ENCODE data around the gene CCL25.

The CCL25 gene

GRCh38 chr19:8046569-8047165 lies 5.9 kb upstream of the CCL25 start:
- DNase-seq = no peak

GRCh38 chr19:8050274-8051096 lies 2.1 kb upstream of the CCL25 start:
- peak; percentile 95 for DNase-seq

GRCh38 chr19:8054169-8054568 lies 1.6 kb downstream of the CCL25 start:
- no peak for DNase-seq

GRCh38 chr19:8056533-8056932 lies 4.0 kb downstream of the CCL25 start:
- DNase-seq = no peak

GRCh38 chr19:8057545-8058270 lies 5.1 kb downstream of the CCL25 start:
- DNase-seq = no peak

- DNase-seq = no peak
Measured at GRCh38 chr19:8064911-8065874, 12.6 kb downstream of the CCL25 start.

GRCh38 chr19:8065875-8066261 lies 13.3 kb downstream of the CCL25 start:
- no peak for DNase-seq

GRCh38 chr19:8069096-8069973 lies 16.8 kb downstream of the CCL25 start:
- no peak for DNase-seq

- no peak for DNase-seq
Measured at GRCh38 chr19:8071912-8072311, 19.4 kb downstream of the CCL25 start.

GRCh38 chr19:8074501-8074900 lies 21.9 kb downstream of the CCL25 start:
- no peak for DNase-seq

GRCh38 chr19:8075158-8076074 lies 22.9 kb downstream of the CCL25 start:
- DNase-seq = no peak

- no peak for DNase-seq
Measured at GRCh38 chr19:8079988-8080387, 27.4 kb downstream of the CCL25 start.

- no peak for DNase-seq
Measured at GRCh38 chr19:8080832-8081231, 28.3 kb downstream of the CCL25 start.

- DNase-seq = no peak
Measured at GRCh38 chr19:8081569-8082550, 29.3 kb downstream of the CCL25 start.

- DNase-seq = no peak
Measured at GRCh38 chr19:8083141-8083540, 30.6 kb downstream of the CCL25 start.

GRCh38 chr19:8084152-8084551 lies 31.6 kb downstream of the CCL25 start:
- no peak for DNase-seq

GRCh38 chr19:8085598-8086408 lies 33.2 kb downstream of the CCL25 start:
- no peak for DNase-seq

- DNase-seq = no peak
Measured at GRCh38 chr19:8086849-8087248, 34.3 kb downstream of the CCL25 start.

Data from CD4-positive, alpha-beta T cell treated with Interleukin-15 for 1 hour (primary cell).